ENCODE results near the gene GRB2. TPM values are rescaled to one million over a fixed set of nuclear protein-coding genes. Genes with fewer than 3 reads are reported as not detected.
A peak's percentile ranks its signal among the peaks of the same experiment; 100 is the strongest.

GRB2 gene
- total and polyA plus RNA-seq, 2 donors (not counting 1 experiment from before 2014, with no cell fraction given) = 114 to 219 TPM

- Histone ChIP-seq H3K4me3 (ENCODE audit: control extremely low read depth in 1 of 5, extremely low read depth in 1 of 5, insufficient read depth in 1 of 5, low read depth in 2 of 5, low read length in 4 of 5) (no peak overlapping the region), H2AFZ (ENCODE audit: insufficient read depth, low read depth, low read length, poor library complexity, severe bottlenecking) (no peak overlapping the region), H3K9me3 (ENCODE audit: control extremely low read depth in 1 of 3, control insufficient read depth in 2 of 3, insufficient read depth in 1 of 3, low read length in 2 of 3) (no peaks in the 10 kb centered on the region), H3K4me2 (replicated peaks; ENCODE audit: low read depth, low read length, poor library complexity, severe bottlenecking) (no peak overlapping the region), H3K27ac (ENCODE audit: low read length in 2 of 2) (peak overlapping the region in 1 of 2 donors; percentile 41), H3K9ac (ENCODE audit: low read length) (no peak overlapping the region), H3K27me3 (replicated peaks in 1 of 4; ENCODE audit: control extremely low read depth in 1 of 4, control insufficient read depth in 3 of 4, insufficient read depth in 4 of 4, low read length in 3 of 4) (no peaks in the 10 kb centered on the region), H3K4me1 (ENCODE audit: control insufficient read depth in 2 of 2, insufficient read depth in 2 of 2, low read length in 2 of 2) (peaks cover 85 to 94% of the 10 kb centered on the region in 2 donors), H4K20me1 (ENCODE audit: control insufficient read depth, insufficient read depth, low read length, poor library complexity, severe bottlenecking) (peaks cover 93% of the 10 kb centered on the region), H3K79me2 (ENCODE audit: control insufficient read depth, insufficient read depth, low read length) (peaks cover 100% of the 10 kb centered on the region), H3K36me3 (replicated peaks in 1 of 2; ENCODE audit: control extremely low read depth in 1 of 2, control insufficient read depth in 1 of 2, extremely low read depth in 1 of 2, insufficient read depth in 2 of 2, low read length in 1 of 2) (peaks cover 2 to 29% of the 10 kb centered on the region in 2 experiments)
- peaks cover 90% of the 10 kb centered on the region for H3K4me1 Mint-ChIP-seq
- no peaks in the 10 kb centered on the region for H3K27me3 Mint-ChIP-seq
- no peaks in the 10 kb centered on the region for H3K9me3 Mint-ChIP-seq (ENCODE audit: insufficient read depth)
- intact Hi-C loops (cut with micrococcal nuclease) = loop anchor here (5.0 kb wide), 1 partner anchor 35 kb away; no protein-coding TSS in a partner anchor
- TF ChIP-seq CTCF (IDR thresholded peaks at IDR 0.05) = no peak
- TF ChIP-seq EZH2 (IDR thresholded peaks at IDR 0.05; ENCODE audit: borderline replicate concordance, insufficient read depth, low read depth, low read length, poor library complexity, severe bottlenecking) = no peak
- 83% methylated on average over 1 of the region's 1 CpG for WGBS (ENCODE audit: insufficient coverage)
- ChIA-PET POLR2A (interaction anchor here (0.6 to 0.7 kb wide), 3 partner anchors 86 to 868 kb away, joined by 3 to 5 read pairs (median 4); no protein-coding TSS in a partner anchor), CTCF (interaction anchor here (1.1 to 1.2 kb wide), 3 partner anchors 13 to 45 kb away, joined by 3 to 7 read pairs (median 4); no protein-coding TSS in a partner anchor)
- no peak for DNase-seq
- H3K4me3 Mint-ChIP-seq = peak overlapping the region; percentile 35
- peak overlapping the region; percentile 50 for H3K27ac Mint-ChIP-seq
- no peak for ATAC-seq (ENCODE audit: low read depth)
Measured at GRCh38 chr17:75367312-75367711, 38.2 kb downstream of the GRB2 start.

GRCh38 chr17:75366432-75366831 is 39.0 kb downstream of the GRB2 start:
- no peak overlapping the region for H3K4me3 ChIP-seq (ENCODE audit: control extremely low read depth in 1 of 5, extremely low read depth in 1 of 5, insufficient read depth in 1 of 5, low read depth in 2 of 5, low read length in 4 of 5)

More at GRCh38 chr17:75366432-75366831, 39.0 kb downstream of the GRB2 start:
- Histone ChIP-seq H2AFZ (ENCODE audit: insufficient read depth, low read depth, low read length, poor library complexity, severe bottlenecking) (no peak overlapping the region), H3K27ac (ENCODE audit: low read length in 2 of 2) (peak overlapping the region in 1 of 2 donors; percentile 70), H3K4me2 (replicated peaks; ENCODE audit: low read depth, low read length, poor library complexity, severe bottlenecking) (peak overlapping the region; percentile 38), H3K79me2 (ENCODE audit: control insufficient read depth, insufficient read depth, low read length) (peaks cover 100% of the 10 kb centered on the region), H3K9ac (ENCODE audit: low read length) (no peak overlapping the region), H3K9me3 (ENCODE audit: control extremely low read depth in 1 of 3, control insufficient read depth in 2 of 3, insufficient read depth in 1 of 3, low read length in 2 of 3) (no peaks in the 10 kb centered on the region), H4K20me1 (ENCODE audit: control insufficient read depth, insufficient read depth, low read length, poor library complexity, severe bottlenecking) (peaks cover 89% of the 10 kb centered on the region), H3K36me3 (replicated peaks in 1 of 2; ENCODE audit: control extremely low read depth in 1 of 2, control insufficient read depth in 1 of 2, extremely low read depth in 1 of 2, insufficient read depth in 2 of 2, low read length in 1 of 2) (peaks cover 2 to 26% of the 10 kb centered on the region in 2 experiments), H3K4me1 (ENCODE audit: control insufficient read depth in 2 of 2, insufficient read depth in 2 of 2, low read length in 2 of 2) (peaks cover 84 to 94% of the 10 kb centered on the region in 2 donors), H3K27me3 (replicated peaks in 1 of 4; ENCODE audit: control extremely low read depth in 1 of 4, control insufficient read depth in 3 of 4, insufficient read depth in 4 of 4, low read length in 3 of 4) (no peaks in the 10 kb centered on the region)
- 88% methylated on average over 1 of the region's 6 CpGs for WGBS (ENCODE audit: insufficient coverage)
- intact Hi-C loops (cut with micrococcal nuclease) = loop anchor here (5.0 kb wide), 1 partner anchor 36 kb away; no protein-coding TSS in a partner anchor
- POLR2A ChIA-PET = no interaction called here
- DNase-seq (no peak), ATAC-seq (ENCODE audit: low read depth) (no peak)
- Mint-ChIP-seq H3K27ac (no peak overlapping the region), H3K4me3 (peak overlapping the region; percentile 40), H3K9me3 (ENCODE audit: insufficient read depth) (no peaks in the 10 kb centered on the region), H3K27me3 (no peaks in the 10 kb centered on the region), H3K4me1 (peaks cover 90% of the 10 kb centered on the region)
- CTCF ChIA-PET = interaction anchor here (0.6 to 1.2 kb wide), 4 partner anchors 10 to 44 kb away, joined by 3 to 7 read pairs (median 5); no protein-coding TSS in a partner anchor
- TF ChIP-seq CTCF (IDR thresholded peaks at IDR 0.05) = no peak
- no peak for TF ChIP-seq EZH2 (IDR thresholded peaks at IDR 0.05; ENCODE audit: borderline replicate concordance, insufficient read depth, low read depth, low read length, poor library complexity, severe bottlenecking)

Measured in B cell (primary cell).